ENCODE results near the gene GRIN2A.
"Not testable (repeated sequence)": the region's sequence is repeated elsewhere in the genome, so short reads cannot be mapped to it uniquely, and the experiment has no call there.

The GRIN2A gene

GRCh38 chr16:9911231-9911630 lies 271.0 kb downstream of the GRIN2A start:
- no peak for ATAC-seq

- ATAC-seq, result no peak
These were observed 273.0 kb downstream of the GRIN2A start for GRCh38 chr16:9909072-9909825.

GRCh38 chr16:9908613-9909012 lies 273.6 kb downstream of the GRIN2A start:
- no peak for ATAC-seq

- no peak for ATAC-seq
These were observed 274.5 kb downstream of the GRIN2A start for GRCh38 chr16:9907752-9908151.

- ATAC-seq, result no peak
These were observed 276.0 kb downstream of the GRIN2A start for GRCh38 chr16:9906218-9906617.

- ATAC-seq, result no peak
These were observed 277.7 kb downstream of the GRIN2A start for GRCh38 chr16:9904526-9904925.

- no peak for ATAC-seq
These were observed 281.7 kb downstream of the GRIN2A start for GRCh38 chr16:9900576-9900975.

- ATAC-seq, result no peak
These were observed 283.7 kb downstream of the GRIN2A start for GRCh38 chr16:9898555-9898954.

GRCh38 chr16:9898124-9898523 lies 284.1 kb downstream of the GRIN2A start:
- ATAC-seq, result no peak

GRCh38 chr16:9895817-9896216 lies 286.4 kb downstream of the GRIN2A start:
- no peak for ATAC-seq

GRCh38 chr16:9885876-9886275 lies 296.4 kb downstream of the GRIN2A start:
- ATAC-seq, result no peak

GRCh38 chr16:9885467-9885866 lies 296.8 kb downstream of the GRIN2A start:
- no peak for ATAC-seq

GRCh38 chr16:9875981-9876380 lies 306.2 kb downstream of the GRIN2A start:
- ATAC-seq, result not testable (repeated sequence)

GRCh38 chr16:9874219-9874618 lies 308.0 kb downstream of the GRIN2A start:
- no peak for ATAC-seq

- no peak for ATAC-seq
These were observed 311.3 kb downstream of the GRIN2A start for GRCh38 chr16:9870962-9871361.

- no peak for ATAC-seq
These were observed 312.5 kb downstream of the GRIN2A start for GRCh38 chr16:9869776-9870175.

GRCh38 chr16:9868606-9869149 lies 313.6 kb downstream of the GRIN2A start:
- no peak for ATAC-seq

GRCh38 chr16:9867176-9867575 lies 315.1 kb downstream of the GRIN2A start:
- no peak for ATAC-seq

GRCh38 chr16:9864461-9864860 lies 317.8 kb downstream of the GRIN2A start:
- ATAC-seq, result no peak

- no peak for ATAC-seq
These were observed 319.9 kb downstream of the GRIN2A start for GRCh38 chr16:9862327-9862726.

- ATAC-seq, result no peak
These were observed 321.4 kb downstream of the GRIN2A start for GRCh38 chr16:9860876-9861275.

GRCh38 chr16:9859701-9860327 lies 322.4 kb downstream of the GRIN2A start:
- no peak for ATAC-seq

GRCh38 chr16:9854675-9855074 lies 327.6 kb downstream of the GRIN2A start:
- ATAC-seq, result no peak

GRCh38 chr16:9852003-9852402 lies 330.2 kb downstream of the GRIN2A start:
- ATAC-seq, result no peak
